Pons (tissue), 1 donor: ENCODE results near the gene DGCR8.
"Not testable (repeated sequence)": the region's sequence is repeated elsewhere in the genome, so short reads cannot be mapped to it uniquely, and the experiment has no call there.

ENCODE experiments used
- DNase-seq: peaks from one replicate; pipeline ENCODE4 v3.0.0-alpha.2; 2016; ENCODE audit warnings: low spot score

The DGCR8 gene

GRCh38 chr22:20153945-20154344, 73.9 kb downstream of the DGCR8 start:
- no peak for DNase-seq

GRCh38 chr22:20154602-20155187, 74.7 kb downstream of the DGCR8 start:
- no peak for DNase-seq

GRCh38 chr22:20155330-20156041, 75.4 kb downstream of the DGCR8 start:
- DNase-seq, result peak; percentile 57

GRCh38 chr22:20156042-20156389, 76.0 kb downstream of the DGCR8 start:
- no peak for DNase-seq

- peak; percentile 42 for DNase-seq
Observed at GRCh38 chr22:20156611-20157429, 76.8 kb downstream of the DGCR8 start.

- no peak for DNase-seq
Observed at GRCh38 chr22:20157430-20158183, 77.6 kb downstream of the DGCR8 start.

- DNase-seq, result no peak
Observed at GRCh38 chr22:20158391-20159036, 78.5 kb downstream of the DGCR8 start.

GRCh38 chr22:20159076-20159475, 79.0 kb downstream of the DGCR8 start:
- DNase-seq, result no peak

- DNase-seq, result not testable (repeated sequence)
Observed at GRCh38 chr22:20159531-20159930, 79.5 kb downstream of the DGCR8 start.

- DNase-seq, result no peak
Observed at GRCh38 chr22:20160041-20160440, 80.0 kb downstream of the DGCR8 start.
